Trophoblast cell (in vitro differentiated cells and primary cell): ENCODE measurements around the gene RPL15.
A peak's percentile ranks its signal among the peaks of the same experiment; 100 is the strongest.
"Not testable (repeated sequence)": the region's sequence is repeated elsewhere in the genome, so short reads cannot be mapped to it uniquely, and the experiment has no call there.

Experiments
- DNase-seq, 2 donors: peaks; one replicate each; pipeline ENCODE4 v3.0.0-alpha.2; 2016
- H2AFZ ChIP-seq: 2 replicates; pipeline ENCODE4 v1.6.1; 2013; ENCODE audit warnings: low read length, moderate library complexity, mild to moderate bottlenecking; ENCODE audit not compliant: insufficient read depth, poor library complexity
- H2AK5ac ChIP-seq: 2 replicates; pipeline ENCODE4 v1.6.1; 2013; ENCODE audit warnings: mild to moderate bottlenecking, low read length
- H2BK120ac ChIP-seq: 2 replicates; pipeline ENCODE4 v1.6.1; 2013; ENCODE audit warnings: low read length, mild to moderate bottlenecking, moderate library complexity; ENCODE audit not compliant: insufficient read depth, poor library complexity
- H2BK12ac ChIP-seq: 2 replicates; pipeline ENCODE4 v1.6.1; 2013; ENCODE audit warnings: mild to moderate bottlenecking, low read length, moderate library complexity
- H2BK5ac ChIP-seq: 2 replicates; pipeline ENCODE4 v1.6.1; 2013; ENCODE audit warnings: low read length, low read depth, moderate library complexity, mild to moderate bottlenecking; ENCODE audit not compliant: poor library complexity
- H3K14ac ChIP-seq: 2 replicates; pipeline ENCODE4 v1.6.1; 2013; ENCODE audit warnings: mild to moderate bottlenecking, low read length
- H3K18ac ChIP-seq: 2 replicates; pipeline ENCODE4 v1.6.1; 2013; ENCODE audit warnings: mild to moderate bottlenecking, low read length
- H3K23ac ChIP-seq: 2 replicates; pipeline ENCODE4 v1.6.1; 2013; ENCODE audit warnings: low read length
- H3K27ac ChIP-seq: 2 replicates; pipeline ENCODE4 v1.5.1; 2013; ENCODE audit warnings: low read depth, mild to moderate bottlenecking, inconsistent platforms, low read length, moderate library complexity
- H3K27me3 ChIP-seq: 2 replicates; pipeline ENCODE4 v1.6.1; 2013; ENCODE audit warnings: inconsistent platforms, mild to moderate bottlenecking, low read length, moderate library complexity; ENCODE audit not compliant: insufficient read depth
- H3K36me3 ChIP-seq, 2 experiments: 1 replicate in 1 of 2; 2 replicates in 1 of 2; pipeline ENCODE4 v1.6.1; 2013; ENCODE audit warnings: low read length in 2 of 2, mild to moderate bottlenecking in 2 of 2, moderate library complexity in 1 of 2; ENCODE audit not compliant: insufficient read depth in 2 of 2, control insufficient read depth in 1 of 2
- H3K4ac ChIP-seq: 2 replicates; pipeline ENCODE4 v1.6.1; 2013; ENCODE audit warnings: low read depth, mild to moderate bottlenecking, low read length, moderate library complexity
- H3K4me1 ChIP-seq, 2 experiments: 1 replicate in 1 of 2; 2 replicates in 1 of 2; pipeline ENCODE4 v1.6.1; 2013; ENCODE audit warnings: low read length in 2 of 2, mild to moderate bottlenecking in 2 of 2, moderate library complexity in 1 of 2; ENCODE audit not compliant: insufficient read depth in 2 of 2, control insufficient read depth in 1 of 2
- H3K4me2 ChIP-seq: 2 replicates; pipeline ENCODE4 v1.6.1; 2013; ENCODE audit warnings: inconsistent platforms, mild to moderate bottlenecking, low read length, moderate library complexity
- H3K4me3 ChIP-seq: 2 replicates; pipeline ENCODE4 v1.5.1; 2013; ENCODE audit warnings: mild to moderate bottlenecking, low read depth, low read length, inconsistent platforms
- H3K79me1 ChIP-seq: one replicate; pipeline ENCODE4 v1.6.1; 2013; ENCODE audit warnings: low read length
- H3K79me2 ChIP-seq: 2 replicates; pipeline ENCODE4 v1.6.1; 2013; ENCODE audit warnings: low read length, mild to moderate bottlenecking; ENCODE audit not compliant: control insufficient read depth, insufficient read depth, poor library complexity
- H3K9ac ChIP-seq: 2 replicates; pipeline ENCODE4 v1.6.1; 2013; ENCODE audit warnings: mild to moderate bottlenecking, low read length
- H3K9me3 ChIP-seq: 2 replicates; pipeline ENCODE4 v1.6.1; 2013; ENCODE audit warnings: low read depth, mild to moderate bottlenecking, control low read depth, inconsistent platforms, low read length; ENCODE audit not compliant: insufficient read depth
- H4K12ac ChIP-seq: 2 replicates; pipeline ENCODE4 v1.6.1; 2013; ENCODE audit warnings: low read depth, mild to moderate bottlenecking, low read length, moderate library complexity
- H4K8ac ChIP-seq: 2 replicates; pipeline ENCODE4 v1.6.1; 2013; ENCODE audit warnings: low read depth, mild to moderate bottlenecking, low read length, moderate library complexity
- H4K91ac ChIP-seq: one replicate; pipeline ENCODE4 v1.6.1; 2013; ENCODE audit warnings: low read depth, mild to moderate bottlenecking, low read length, moderate library complexity
- WGBS: extraction: QIAGEN DNeasy Blood & Tissue Kit; methylation state at CpG from one replicate; pipeline ENCODE4 v1.1.7; 2013; ENCODE audit warnings: missing lambda C conversion rate; ENCODE audit not compliant: insufficient read length, insufficient coverage; ENCODE audit errors: extremely low coverage; 5-methylcytosine and 5-hydroxymethylcytosine counted together

RPL15 gene

DNA sequence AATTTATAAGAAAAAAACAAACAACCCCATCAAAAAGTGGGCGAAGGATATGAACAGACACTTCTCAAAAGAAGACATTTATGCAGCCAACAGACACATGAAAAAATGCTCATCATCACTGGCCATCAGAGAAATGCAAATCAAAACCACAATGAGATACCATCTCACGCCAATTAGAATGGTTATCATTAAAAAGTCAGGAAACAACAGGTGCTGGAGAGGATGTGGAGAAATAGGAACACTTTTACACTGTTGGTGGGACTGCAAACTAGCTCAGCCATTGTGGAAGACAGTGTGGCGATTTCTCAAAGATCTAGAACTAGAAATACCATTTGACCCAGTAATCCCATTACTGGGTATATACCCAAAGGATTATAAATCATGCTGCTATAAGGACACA lies 4.6 kb upstream of the RPL15 start:
- not testable (repeated sequence) for H3K9ac ChIP-seq, H3K4me3 ChIP-seq, H3K4me2 ChIP-seq, H4K12ac ChIP-seq, H2AFZ ChIP-seq, H2AK5ac ChIP-seq, H2BK12ac ChIP-seq, H3K27ac ChIP-seq, H2BK120ac ChIP-seq, H3K14ac ChIP-seq, H2BK5ac ChIP-seq, H3K4ac ChIP-seq, H3K27me3 ChIP-seq, H3K79me1 ChIP-seq, DNase-seq, H3K9me3 ChIP-seq, H4K91ac ChIP-seq, H4K8ac ChIP-seq, H3K18ac ChIP-seq, H3K4me1 ChIP-seq, H3K23ac ChIP-seq, H3K36me3 ChIP-seq
- no CpG with 5 or more reads among the region's 3 CpGs for WGBS
- peaks cover 10% of the 10 kb centered on the region for H3K79me2 ChIP-seq

DNA sequence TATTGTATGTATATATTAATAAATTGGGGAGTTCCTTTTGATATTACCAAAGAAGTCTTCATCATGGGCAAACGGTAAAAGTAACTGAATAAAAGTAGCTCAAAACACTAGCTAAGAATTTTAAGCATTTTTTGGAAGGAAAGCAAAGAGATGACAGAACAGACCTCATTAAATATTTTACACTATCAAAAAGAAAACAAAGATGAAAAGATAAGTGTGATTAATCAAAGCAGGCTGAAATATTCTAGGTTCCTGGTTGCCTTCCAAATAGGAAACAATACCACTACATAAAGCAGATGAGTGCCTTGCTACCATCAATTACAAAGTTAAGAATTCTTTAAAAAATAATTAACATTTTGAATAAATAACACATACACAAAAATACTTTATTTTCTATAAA lies 3.8 kb upstream of the RPL15 start:
- Histone ChIP-seq H3K4me1 (peaks cover 0 to 6% of the 10 kb centered on the region in 2 experiments), H2AFZ (no peak overlapping the region), H4K91ac (no peak overlapping the region), H3K23ac (no peak overlapping the region), H3K18ac (no peak overlapping the region), H4K8ac (no peak overlapping the region), H3K79me2 (peaks cover 17% of the 10 kb centered on the region), H2BK12ac (no peak overlapping the region), H2BK120ac (no peak overlapping the region), H3K4me3 (no peak overlapping the region), H3K4ac (no peak overlapping the region), H3K9ac (no peak overlapping the region), H4K12ac (no peak overlapping the region), H3K14ac (no peak overlapping the region), H3K27ac (no peak overlapping the region), H3K79me1 (peaks cover 14% of the 10 kb centered on the region), H2AK5ac (no peak overlapping the region), H3K27me3 (peaks cover 2% of the 10 kb centered on the region), H3K4me2 (no peak overlapping the region), H3K36me3 (peaks cover 7 to 8% of the 10 kb centered on the region in 2 experiments), H2BK5ac (no peak overlapping the region), H3K9me3 (no peaks in the 10 kb centered on the region)
- no peak for DNase-seq
- no CpG with 5 or more reads among the region's 1 CpG for WGBS

DNA sequence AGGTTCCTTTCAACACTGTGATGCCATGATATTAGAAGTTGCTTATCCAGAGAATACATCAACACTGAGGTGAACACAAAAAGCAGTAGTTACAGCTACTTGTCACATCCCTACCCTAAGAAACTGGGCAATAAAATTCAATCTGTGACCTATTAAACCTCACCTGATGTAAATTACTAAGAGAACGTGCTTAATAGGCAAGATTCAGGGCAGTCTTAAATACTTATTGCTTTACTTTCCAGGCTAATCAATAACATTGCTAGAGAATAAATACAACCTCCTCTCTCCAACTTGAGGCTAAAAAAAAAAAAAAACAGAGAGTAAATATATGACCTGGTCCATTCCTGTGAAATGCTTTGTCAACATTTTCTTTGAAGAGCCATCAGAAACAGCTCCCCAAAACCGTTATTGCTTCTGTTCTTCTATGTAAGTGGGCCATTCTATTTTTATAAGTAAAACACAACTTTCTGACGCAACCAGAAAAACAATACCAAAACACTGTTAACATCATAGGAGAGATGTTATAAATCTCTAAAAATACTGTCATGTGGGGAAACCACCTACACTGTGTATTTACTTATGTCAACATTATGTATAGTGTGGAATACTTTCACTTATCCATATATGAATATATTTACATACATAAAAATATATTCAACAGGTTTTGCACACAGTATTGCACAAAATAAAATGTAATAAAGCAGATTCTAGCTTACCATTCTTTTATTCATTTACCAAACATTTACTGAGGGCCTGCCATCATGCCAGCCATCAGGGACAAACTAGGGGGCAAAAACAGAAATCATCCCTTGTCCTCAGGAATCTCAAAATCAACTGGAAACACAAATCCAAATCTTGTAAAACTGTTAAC lies 2.8 kb upstream of the RPL15 start:
- H3K14ac ChIP-seq: no peak overlapping the region
- no peak overlapping the region for H2AK5ac ChIP-seq
- H4K12ac ChIP-seq: no peak overlapping the region
- no peak overlapping the region for H3K27ac ChIP-seq
- H2BK12ac ChIP-seq: no peak overlapping the region
- H3K4me1 ChIP-seq: peaks cover 0 to 6% of the 10 kb centered on the region in 2 experiments
- no peak overlapping the region for H2BK5ac ChIP-seq
- peaks cover 17% of the 10 kb centered on the region for H3K79me2 ChIP-seq
- no peak overlapping the region for H2BK120ac ChIP-seq
- H3K36me3 ChIP-seq: peaks cover 7 to 12% of the 10 kb centered on the region in 2 experiments
- no peak overlapping the region for H4K91ac ChIP-seq
- no peak overlapping the region for H3K4ac ChIP-seq
- DNase-seq: no peak
- H4K8ac ChIP-seq: no peak overlapping the region
- H3K79me1 ChIP-seq: peaks cover 14% of the 10 kb centered on the region
- H3K9me3 ChIP-seq: no peaks in the 10 kb centered on the region
- H3K27me3 ChIP-seq: peaks cover 2% of the 10 kb centered on the region
- no peak overlapping the region for H3K4me2 ChIP-seq
- H2AFZ ChIP-seq: no peak overlapping the region
- no peak overlapping the region for H3K4me3 ChIP-seq
- H3K18ac ChIP-seq: no peak overlapping the region
- H3K9ac ChIP-seq: no peak overlapping the region
- no peak overlapping the region for H3K23ac ChIP-seq
- no CpG with 5 or more reads among the region's 3 CpGs for WGBS

DNA sequence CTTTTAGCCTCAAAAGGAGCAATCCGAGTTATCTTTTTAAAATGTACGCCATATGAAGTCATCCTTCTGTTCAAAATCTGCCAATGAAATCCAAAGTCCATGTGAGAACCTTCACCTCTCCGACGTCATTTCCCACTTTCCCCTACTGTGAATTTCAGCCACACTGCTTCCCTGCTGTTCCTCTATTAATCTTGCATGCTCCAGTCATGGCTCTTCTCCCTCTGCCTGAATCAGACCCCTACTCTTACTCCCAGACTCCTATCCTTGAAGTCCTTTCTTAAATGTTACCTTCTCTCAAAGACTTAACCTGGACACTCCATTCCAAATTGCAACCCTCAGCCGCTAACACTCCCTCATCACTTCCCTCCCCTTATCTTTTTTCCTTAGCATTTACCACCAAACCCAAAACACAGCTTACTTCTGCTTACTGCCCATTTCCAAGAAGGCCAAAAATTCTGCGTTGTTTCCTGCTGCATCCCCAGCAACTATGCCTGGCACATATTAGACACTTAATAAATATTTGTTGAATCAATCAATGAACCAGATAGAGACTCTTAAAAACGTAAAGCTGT lies 1.3 kb upstream of the RPL15 start:
- Histone ChIP-seq H3K4ac (peak overlapping the region; percentile 27), H3K4me3 (no peak overlapping the region), H3K36me3 (peaks cover 4 to 17% of the 10 kb centered on the region in 2 experiments), H3K27me3 (peaks cover 2% of the 10 kb centered on the region), H2AFZ (no peak overlapping the region), H3K14ac (no peak overlapping the region), H3K27ac (no peak overlapping the region), H4K8ac (no peak overlapping the region), H3K9me3 (no peaks in the 10 kb centered on the region), H2BK5ac (no peak overlapping the region), H3K18ac (no peak overlapping the region), H3K4me1 (peaks cover 0 to 6% of the 10 kb centered on the region in 2 experiments), H3K23ac (peak overlapping the region; percentile 40), H3K4me2 (peak overlapping the region; percentile 32), H2BK12ac (no peak overlapping the region), H3K79me2 (peaks cover 17% of the 10 kb centered on the region), H3K9ac (peak overlapping the region; percentile 33), H2BK120ac (no peak overlapping the region), H4K91ac (no peak overlapping the region), H4K12ac (no peak overlapping the region), H3K79me1 (peaks cover 14% of the 10 kb centered on the region), H2AK5ac (no peak overlapping the region)
- 100% methylated on average over 1 of the region's 7 CpGs for WGBS
- peak; percentile 21 to 46 for DNase-seq
